GM19193 (cell line): ENCODE results near the gene TGFBR3.

ENCODE experiments used
- POLR2A ChIP-seq: IDR thresholded peaks from 4 replicates; pipeline ENCODE4 v1.6.1; 2011; ENCODE audit not compliant: insufficient read depth, insufficient read length; ENCODE audit errors: extremely low read depth

Gene TGFBR3

GRCh38 chr1:91793877-91794276 lies 92.1 kb downstream of the TGFBR3 start:
- TF ChIP-seq POLR2A, result no peak

- TF ChIP-seq POLR2A, result no peak
These were observed 92.8 kb downstream of the TGFBR3 start for GRCh38 chr1:91793189-91793588.

- no peak for TF ChIP-seq POLR2A
These were observed 93.4 kb downstream of the TGFBR3 start for GRCh38 chr1:91792489-91793071.

GRCh38 chr1:91791691-91792488 lies 94.1 kb downstream of the TGFBR3 start:
- no peak for TF ChIP-seq POLR2A

- TF ChIP-seq POLR2A, result no peak
These were observed 94.8 kb downstream of the TGFBR3 start for GRCh38 chr1:91791103-91791502.

GRCh38 chr1:91790392-91790791 lies 95.6 kb downstream of the TGFBR3 start:
- no peak for TF ChIP-seq POLR2A

GRCh38 chr1:91789273-91789997 lies 96.5 kb downstream of the TGFBR3 start:
- no peak for TF ChIP-seq POLR2A

GRCh38 chr1:91787919-91788318 lies 98.0 kb downstream of the TGFBR3 start:
- no peak for TF ChIP-seq POLR2A

- TF ChIP-seq POLR2A, result no peak
These were observed 101.3 kb downstream of the TGFBR3 start for GRCh38 chr1:91784616-91785015.

- TF ChIP-seq POLR2A, result no peak
These were observed 101.8 kb downstream of the TGFBR3 start for GRCh38 chr1:91784191-91784590.

- no peak for TF ChIP-seq POLR2A
These were observed 102.4 kb downstream of the TGFBR3 start for GRCh38 chr1:91783423-91784170.

GRCh38 chr1:91781901-91782622 lies 103.9 kb downstream of the TGFBR3 start:
- TF ChIP-seq POLR2A, result no peak

- no peak for TF ChIP-seq POLR2A
These were observed 104.6 kb downstream of the TGFBR3 start for GRCh38 chr1:91781371-91781825.

- no peak for TF ChIP-seq POLR2A
These were observed 106.4 kb downstream of the TGFBR3 start for GRCh38 chr1:91779548-91780021.
